ENCODE data around the gene PIGN.

DNA sequence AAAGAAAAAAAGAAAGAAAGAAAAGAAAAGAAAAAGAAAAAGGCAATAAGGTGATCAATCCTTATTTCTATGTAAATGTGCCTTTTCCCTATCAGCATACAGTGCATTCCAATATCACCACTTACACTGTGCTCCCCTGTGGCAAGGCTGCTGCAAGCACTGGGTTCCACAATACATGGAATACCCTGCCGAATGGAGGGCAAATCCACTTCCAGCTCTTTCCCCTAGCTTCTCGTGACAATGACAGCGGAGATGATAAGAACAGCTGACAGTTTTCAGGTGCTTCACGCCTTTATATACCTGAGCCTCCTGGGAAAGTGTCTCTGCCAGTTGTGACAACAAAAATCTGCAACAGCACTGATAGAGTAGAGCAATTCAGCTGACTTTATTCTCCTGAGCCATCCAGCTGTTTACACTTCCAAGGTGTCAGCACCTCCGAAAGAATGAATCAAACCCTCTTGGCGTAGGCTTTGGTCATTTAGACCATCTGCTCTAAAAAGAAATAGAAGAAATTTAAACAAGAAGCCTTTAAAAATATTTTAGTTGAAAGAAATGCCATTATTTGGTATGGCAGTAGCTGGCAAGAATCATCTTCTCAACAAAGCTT, 158.8 kb downstream of the PIGN start:
- TF ChIP-seq POLR2A (IDR thresholded peaks at IDR 0.05): no peak
- TF ChIP-seq, protein P1, sequence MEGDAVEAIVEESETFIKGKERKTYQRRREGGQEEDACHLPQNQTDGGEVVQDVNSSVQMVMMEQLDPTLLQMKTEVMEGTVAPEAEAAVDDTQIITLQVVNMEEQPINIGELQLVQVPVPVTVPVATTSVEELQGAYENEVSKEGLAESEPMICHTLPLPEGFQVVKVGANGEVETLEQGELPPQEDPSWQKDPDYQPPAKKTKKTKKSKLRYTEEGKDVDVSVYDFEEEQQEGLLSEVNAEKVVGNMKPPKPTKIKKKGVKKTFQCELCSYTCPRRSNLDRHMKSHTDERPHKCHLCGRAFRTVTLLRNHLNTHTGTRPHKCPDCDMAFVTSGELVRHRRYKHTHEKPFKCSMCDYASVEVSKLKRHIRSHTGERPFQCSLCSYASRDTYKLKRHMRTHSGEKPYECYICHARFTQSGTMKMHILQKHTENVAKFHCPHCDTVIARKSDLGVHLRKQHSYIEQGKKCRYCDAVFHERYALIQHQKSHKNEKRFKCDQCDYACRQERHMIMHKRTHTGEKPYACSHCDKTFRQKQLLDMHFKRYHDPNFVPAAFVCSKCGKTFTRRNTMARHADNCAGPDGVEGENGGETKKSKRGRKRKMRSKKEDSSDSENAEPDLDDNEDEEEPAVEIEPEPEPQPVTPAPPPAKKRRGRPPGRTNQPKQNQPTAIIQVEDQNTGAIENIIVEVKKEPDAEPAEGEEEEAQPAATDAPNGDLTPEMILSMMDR (IDR thresholded peaks at IDR 0.05): no peak
